UCSD-AML1 (cell line): ENCODE measurements around the gene FBXL20.
"Not testable (repeated sequence)": the region's sequence is repeated elsewhere in the genome, so short reads cannot be mapped to it uniquely, and the experiment has no call there.

Experiments
- DNase-seq: peaks from one replicate; lab custom pipeline; 2025; ENCODE audit not compliant: unreplicated experiment; lab: John Stamatoyannopoulos, UW

The FBXL20 gene

GRCh38 chr17:39334008-39334744 is 67.2 kb downstream of the FBXL20 start:
- not testable (repeated sequence) for DNase-seq

GRCh38 chr17:39332092-39332491 is 69.3 kb downstream of the FBXL20 start:
- DNase-seq: no peak

DNA sequence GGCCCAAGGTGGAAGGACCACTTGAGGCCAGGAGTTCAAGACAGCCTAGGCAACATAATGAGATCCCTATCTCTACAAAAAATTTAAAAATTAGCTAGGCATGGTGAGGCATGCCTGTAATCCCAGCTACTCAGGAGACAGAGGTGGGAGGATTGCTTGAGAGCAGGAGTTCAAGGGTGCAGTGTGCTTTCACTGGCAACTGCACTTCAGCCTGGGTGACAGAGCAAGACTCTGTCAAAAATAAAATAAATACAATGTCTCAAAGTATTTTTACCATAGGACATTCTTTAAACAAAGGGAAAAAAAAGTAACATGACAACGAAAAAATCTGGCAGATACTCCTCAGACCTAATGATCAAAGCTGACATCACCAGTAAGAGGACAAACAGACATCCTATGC is 72.6 kb downstream of the FBXL20 start:
- no peak for DNase-seq

GRCh38 chr17:39327109-39327508 is 74.3 kb downstream of the FBXL20 start:
- no peak for DNase-seq

GRCh38 chr17:39325528-39326240 is 75.7 kb downstream of the FBXL20 start:
- no peak for DNase-seq

- DNase-seq: no peak
Observed at GRCh38 chr17:39318636-39319035, 82.8 kb downstream of the FBXL20 start.

DNA sequence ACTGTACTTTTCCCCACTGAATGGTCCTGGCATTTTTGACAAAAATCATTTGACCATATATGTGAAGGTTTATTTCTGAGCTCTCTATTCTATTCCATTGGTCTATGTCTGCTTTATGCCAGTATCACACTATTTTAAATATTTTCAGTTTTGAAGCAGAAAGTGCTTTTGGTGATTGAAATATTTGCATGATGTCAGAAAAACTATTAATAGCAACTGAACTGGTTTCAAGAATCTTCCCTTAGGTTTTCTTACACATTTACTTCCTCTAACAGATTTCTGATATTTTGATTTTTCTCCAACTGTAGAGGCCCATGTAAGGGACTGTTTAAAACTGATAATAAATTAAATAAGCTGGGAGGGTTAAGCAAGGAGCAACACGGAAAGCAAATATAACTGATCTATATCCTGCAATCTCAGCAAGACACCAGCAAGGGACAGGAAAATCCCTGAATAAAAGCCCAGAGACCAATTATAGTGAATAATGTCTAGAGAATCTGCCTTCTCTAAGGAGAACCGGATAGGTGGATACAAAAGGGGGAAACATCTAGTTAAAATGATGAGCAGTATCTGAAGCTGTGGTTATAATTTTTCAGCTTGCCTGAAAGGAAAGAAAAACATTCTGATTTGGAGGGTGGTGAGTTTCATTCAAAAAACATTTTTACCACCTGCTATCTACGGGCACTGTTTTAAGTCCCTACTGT is 94.8 kb downstream of the FBXL20 start:
- no peak for DNase-seq

GRCh38 chr17:39305978-39306377 is 95.4 kb downstream of the FBXL20 start:
- DNase-seq: no peak

- no peak for DNase-seq
Observed at GRCh38 chr17:39304188-39304587, 97.2 kb downstream of the FBXL20 start.

- no peak for DNase-seq
Observed at GRCh38 chr17:39294060-39294459, 107.4 kb downstream of the FBXL20 start.

GRCh38 chr17:39292546-39292945 is 108.9 kb downstream of the FBXL20 start:
- not testable (repeated sequence) for DNase-seq

DNA sequence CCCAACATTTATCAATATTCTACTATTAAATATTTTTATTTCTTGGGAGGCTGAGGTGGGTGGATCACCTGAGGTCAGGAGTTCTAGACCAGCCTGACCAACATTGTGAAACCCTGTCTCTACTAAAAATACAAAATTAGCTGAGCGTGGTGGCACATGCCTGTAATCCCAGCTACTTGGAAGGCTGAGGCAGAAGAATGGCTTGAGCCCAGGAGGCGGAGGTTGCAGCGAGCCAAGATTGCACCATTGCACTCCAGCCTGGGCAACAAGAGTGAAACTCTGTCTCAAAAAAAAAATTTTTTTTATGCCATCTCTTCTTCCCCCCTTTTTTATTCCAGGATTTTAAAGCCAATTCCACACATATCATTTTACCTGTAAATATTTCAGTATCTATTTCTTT is 114.9 kb downstream of the FBXL20 start:
- not testable (repeated sequence) for DNase-seq

GRCh38 chr17:39284685-39285084 is 116.7 kb downstream of the FBXL20 start:
- no peak for DNase-seq

DNA sequence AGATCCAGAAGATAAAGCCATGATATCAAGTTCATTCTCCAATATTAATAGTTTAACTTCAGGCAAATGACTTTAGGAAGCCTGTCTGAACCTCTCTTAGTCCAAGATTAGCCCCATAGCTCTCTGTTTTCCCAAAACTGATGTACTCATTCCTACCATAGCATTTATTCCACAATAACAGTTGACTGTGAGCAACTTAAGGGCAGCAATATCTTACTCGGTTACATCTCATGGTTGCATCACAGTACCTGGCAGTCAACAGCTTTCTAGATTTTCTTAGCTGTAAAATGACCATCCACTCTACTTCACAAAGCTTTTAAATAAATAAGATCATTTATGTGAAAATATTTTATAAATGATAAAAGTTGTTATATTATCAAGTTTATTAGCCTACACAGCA is 117.5 kb downstream of the FBXL20 start:
- DNase-seq: no peak

DNA sequence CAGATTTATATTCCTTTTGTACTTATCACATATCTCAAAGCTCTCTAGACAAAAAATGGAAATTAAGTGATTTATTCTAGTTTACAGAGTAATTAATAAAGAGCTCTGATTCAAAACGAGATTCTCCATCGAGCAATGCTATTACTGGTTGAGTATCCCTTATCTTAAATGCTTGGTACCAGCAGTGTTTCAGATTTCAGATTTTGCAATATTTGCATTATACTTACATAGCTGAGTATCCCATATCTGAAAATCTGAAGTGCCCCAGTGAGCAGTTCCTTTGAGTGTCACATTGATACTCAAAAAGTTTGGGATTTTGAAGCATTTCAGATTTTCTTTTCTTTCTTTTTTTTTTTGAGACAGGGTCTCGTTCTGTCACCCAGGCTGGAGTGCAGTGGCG is 118.3 kb downstream of the FBXL20 start:
- no peak for DNase-seq

- no peak for DNase-seq
Observed at GRCh38 chr17:39281806-39282205, 119.6 kb downstream of the FBXL20 start.

GRCh38 chr17:39278246-39278645 is 123.2 kb downstream of the FBXL20 start:
- not testable (repeated sequence) for DNase-seq

GRCh38 chr17:39277110-39277509 is 124.3 kb downstream of the FBXL20 start:
- DNase-seq: no peak

DNA sequence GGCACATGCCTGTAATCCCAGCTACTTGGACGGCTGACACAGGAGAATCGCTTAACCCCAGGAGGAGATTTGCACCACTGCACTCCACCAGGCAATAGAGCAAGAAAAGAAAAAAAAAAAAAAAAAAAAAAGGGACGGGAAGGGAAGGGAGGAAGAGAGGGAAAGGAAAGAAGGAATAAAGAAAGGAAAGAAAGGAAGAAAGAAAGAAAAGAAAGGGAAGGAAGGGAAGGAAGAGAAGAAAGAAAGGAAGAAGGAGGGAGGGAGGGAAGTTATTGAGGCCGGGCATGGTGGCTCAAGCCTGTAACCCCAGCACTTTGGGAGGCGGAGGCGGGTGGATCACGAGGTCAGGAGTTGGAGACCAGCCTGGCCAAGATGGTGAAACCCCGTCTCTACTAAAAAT is 125.3 kb downstream of the FBXL20 start:
- no peak for DNase-seq

GRCh38 chr17:39271546-39271945 is 129.9 kb downstream of the FBXL20 start:
- DNase-seq: no peak

DNA sequence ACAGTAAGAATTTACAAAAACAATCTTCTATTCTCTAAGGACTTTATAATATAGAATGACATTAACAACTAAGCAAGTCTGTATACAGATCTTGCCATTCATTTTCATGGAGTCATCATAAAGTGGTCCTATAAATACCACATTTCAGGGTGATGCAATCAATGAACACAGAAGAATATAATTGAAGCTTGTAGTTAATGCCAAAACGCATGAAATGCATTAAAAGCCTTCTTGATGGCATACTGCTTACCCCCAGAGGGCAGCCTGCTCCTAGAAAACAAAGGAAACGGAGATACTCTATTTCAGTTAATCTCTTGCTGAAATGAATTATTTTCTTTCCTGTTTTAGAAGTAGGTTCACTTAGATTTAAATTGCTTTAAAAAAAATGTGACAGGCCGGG is 130.5 kb downstream of the FBXL20 start:
- DNase-seq: no peak

GRCh38 chr17:39264119-39264518 is 137.3 kb downstream of the FBXL20 start:
- no peak for DNase-seq
